DMS79 (cell line): ENCODE data around the gene PLXNB2.

Experiments
- DNase-seq: peaks from one replicate; lab custom pipeline; 2025; lab: John Stamatoyannopoulos, UW

The PLXNB2 gene

DNA sequence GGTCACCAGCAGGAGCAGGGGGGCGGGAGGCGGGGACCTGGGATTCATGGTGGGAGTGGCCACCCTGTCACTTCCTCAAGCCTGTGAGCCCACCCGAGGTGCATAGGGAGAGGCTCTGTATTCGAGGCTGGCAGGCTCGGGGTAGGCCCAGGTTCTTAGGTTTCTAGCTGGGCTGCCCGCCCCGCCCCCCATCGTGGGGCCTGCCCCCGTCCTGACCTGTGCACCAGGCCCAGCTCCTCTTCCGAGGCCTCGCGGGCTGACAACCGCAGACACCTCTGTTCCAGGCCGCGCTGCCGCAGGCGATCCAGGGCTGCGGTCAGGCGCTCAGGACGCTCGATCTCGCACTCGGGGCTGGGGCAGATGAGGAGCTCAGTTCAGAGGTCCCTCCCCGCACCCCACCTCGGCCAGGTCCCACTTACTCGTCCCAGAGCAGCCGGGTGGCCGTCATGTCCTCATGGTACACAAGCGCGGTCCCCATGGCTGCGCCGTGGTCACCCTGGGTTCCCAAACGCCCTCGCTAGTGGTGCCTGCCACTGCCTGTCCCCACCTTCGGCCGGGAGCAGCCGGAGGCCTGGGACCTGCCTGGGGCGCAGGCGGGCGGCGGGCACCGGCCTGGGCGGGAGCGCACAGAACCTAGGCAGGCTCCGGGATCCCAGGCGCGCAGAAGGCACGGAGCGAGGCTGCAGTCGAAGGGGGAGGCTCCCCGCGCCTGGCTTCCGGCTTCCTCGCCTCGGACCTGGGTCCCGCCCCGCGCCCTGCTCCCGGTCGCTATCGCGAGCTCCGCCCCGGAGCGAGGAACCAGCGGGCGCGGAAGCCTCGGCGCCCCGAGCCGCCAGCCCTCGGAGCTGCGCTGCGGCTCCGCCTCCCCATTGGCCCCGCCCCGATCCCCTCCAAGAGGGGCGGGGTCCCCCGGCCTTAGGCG lies 56.6 kb downstream of the PLXNB2 start, which contains the start of gene HDAC10:
TSS of gene HDAC10 (minus strand) at position 711 of the 922 bp plus-strand sequence. CDS start at position 478, 233 bp downstream.
- DNase-seq: no peak

DNA sequence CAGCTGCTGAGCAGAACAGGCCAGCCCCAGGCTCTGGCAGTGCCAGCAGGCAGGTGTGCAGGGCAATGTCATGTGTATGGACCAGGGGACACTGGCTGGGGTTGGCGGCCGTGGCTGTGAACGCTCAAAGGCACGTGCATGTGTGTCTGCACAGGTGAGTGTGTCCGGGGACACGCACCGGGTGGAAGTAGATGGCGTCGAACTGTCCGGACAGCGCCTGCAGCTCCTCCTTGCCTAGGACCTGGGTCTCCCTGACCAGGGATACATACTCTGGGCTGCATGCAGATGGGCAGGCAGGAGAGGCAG lies 57.2 kb downstream of the PLXNB2 start:
- DNase-seq: no peak

DNA sequence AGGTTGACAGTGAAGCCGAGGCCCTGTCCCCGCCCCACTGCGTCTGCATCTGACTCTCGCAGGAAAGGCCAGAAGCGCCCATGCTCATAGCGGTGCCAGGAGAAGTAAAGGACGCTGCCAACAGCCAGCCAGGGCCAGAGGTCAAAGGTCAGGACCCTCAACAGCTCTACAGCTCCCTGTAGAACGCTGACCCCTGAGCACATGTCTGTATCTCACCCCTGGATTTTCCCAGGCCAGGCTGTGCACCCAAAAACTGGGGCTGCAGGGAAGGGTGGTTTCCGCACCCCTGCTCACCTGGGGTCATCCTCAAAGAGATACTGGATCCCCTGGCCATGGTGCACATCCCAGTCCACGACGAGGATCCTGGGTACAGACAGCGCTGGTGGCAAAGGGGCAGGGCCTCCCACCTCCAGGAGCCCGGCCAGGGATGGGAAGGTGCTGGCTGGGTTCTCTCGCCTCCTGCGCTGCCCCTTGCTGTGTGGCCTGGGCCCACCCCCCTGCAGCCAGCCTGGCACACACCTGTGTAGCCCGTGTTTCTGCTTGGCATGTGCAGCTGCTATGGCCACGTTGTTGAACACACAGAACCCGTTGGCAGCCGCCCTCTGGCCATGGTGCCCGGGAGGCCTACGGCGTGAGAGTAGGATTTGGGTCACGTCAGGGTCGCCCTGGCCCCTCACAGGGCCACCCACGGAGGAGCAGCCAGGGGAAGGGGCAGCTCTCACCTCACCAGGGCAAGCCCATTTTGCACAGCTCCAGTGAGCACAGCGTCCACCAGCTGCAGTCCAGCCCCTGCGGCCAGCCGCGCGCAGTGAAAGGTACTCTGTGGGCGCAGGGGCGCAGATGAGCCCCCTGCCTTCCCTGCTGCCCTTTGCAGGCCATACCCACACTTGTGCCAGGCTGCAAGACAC lies 57.9 kb downstream of the PLXNB2 start:
- DNase-seq: no peak

DNA sequence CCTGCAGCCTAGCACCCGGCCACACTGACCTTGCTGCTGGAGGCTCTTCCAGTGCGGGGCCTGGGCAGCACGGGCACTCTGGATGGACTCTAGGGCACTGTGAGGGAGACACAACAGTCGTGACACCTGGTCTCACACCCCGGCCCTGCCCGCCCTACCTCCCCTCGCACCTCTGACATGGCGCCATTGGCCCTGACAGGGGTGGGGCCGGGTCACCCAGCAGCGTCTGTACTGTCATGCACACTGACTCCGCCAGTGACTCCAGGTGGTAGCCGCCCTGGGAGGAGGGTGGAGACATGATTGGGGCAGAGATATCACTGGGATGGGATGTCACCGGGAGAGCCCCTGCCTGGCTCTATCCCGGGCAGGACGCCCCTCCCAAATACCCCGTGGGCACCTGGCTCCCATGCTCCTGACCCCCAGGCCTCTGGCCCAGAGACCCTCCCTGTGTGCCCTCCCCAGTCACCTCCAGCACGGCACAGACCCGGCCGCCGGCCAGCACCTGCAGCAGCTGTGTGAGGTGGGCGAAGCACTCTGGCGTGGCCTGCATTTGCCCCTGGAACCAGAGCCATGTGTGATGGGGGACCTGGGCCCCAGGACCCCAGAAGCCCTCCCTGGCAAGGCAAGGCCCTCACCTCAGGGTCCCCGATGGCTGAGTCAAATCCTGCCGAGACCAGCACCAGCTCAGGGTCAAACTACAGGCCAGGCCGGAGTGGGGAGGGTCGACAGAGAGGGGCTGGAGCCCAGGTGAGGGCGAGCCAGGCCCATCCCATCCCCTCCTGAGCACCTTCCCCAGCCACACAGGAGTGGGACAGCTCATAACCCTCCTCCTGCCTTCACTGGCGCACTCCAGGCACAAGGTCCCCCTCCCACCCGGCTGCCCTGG lies 59.0 kb downstream of the PLXNB2 start:
- DNase-seq: no peak

DNA sequence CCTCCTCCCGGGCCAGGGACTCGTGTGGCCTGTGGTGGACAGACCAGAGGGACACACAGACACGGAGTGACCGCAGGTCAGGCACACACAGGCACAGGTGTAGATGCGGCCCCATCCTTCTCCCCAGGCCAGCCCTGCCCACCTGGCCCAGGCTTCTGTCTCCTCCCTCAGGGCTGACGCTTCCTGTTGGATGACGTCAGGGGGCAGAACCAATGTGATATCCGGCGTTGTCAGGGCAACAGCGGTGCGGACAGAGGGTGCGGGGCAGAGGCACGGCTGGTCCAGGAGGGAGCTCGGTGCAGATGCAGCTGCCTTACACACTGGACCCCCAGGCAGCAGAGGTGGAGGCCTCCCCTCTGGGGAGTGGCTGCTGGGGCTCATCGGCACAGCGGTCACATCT lies 59.7 kb downstream of the PLXNB2 start:
- no peak for DNase-seq

DNA sequence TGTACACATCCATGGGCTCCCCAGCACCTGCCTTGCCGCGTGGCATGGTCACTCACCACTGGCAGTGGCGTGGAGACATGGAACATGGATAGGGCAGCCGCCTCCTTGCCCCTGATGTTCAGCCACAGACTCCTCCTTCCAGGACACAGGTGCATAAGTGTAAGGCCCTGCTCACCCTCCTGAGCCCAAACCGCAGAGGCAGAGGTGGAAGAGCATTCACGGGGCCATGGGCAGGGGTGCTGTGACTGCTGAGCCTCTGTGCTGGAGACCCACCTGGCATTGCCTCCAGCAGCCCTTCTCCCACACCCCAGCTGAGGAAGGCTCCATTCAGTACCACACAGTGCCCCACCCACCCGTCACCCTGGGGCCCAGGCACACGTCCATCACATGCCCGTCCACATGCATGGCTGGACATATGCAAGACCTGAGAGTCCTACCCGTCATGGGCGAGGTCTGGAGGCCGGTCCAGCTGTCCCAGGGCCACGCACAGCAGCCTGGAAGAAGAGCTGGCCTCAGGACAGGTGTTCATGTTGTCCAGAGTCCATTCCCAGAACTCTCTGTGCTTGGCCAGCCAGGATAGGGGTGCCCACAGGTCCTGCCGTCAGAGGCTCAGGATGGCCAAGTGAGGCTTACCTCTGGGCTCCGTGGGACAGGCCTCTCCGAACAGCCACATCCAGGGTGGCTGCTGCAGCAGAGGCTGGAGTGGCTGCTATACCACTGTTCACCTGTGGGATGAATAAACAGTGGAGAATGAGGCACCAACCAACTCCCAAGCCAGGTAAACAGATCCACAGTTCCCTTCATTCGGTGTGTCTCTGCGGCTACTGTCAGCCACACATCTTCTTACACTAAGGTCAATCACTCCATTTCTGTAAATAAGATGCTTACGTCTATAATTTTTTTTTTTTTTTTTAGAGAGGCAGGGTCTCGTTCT lies 60.9 kb downstream of the PLXNB2 start:
- no peak for DNase-seq

DNA sequence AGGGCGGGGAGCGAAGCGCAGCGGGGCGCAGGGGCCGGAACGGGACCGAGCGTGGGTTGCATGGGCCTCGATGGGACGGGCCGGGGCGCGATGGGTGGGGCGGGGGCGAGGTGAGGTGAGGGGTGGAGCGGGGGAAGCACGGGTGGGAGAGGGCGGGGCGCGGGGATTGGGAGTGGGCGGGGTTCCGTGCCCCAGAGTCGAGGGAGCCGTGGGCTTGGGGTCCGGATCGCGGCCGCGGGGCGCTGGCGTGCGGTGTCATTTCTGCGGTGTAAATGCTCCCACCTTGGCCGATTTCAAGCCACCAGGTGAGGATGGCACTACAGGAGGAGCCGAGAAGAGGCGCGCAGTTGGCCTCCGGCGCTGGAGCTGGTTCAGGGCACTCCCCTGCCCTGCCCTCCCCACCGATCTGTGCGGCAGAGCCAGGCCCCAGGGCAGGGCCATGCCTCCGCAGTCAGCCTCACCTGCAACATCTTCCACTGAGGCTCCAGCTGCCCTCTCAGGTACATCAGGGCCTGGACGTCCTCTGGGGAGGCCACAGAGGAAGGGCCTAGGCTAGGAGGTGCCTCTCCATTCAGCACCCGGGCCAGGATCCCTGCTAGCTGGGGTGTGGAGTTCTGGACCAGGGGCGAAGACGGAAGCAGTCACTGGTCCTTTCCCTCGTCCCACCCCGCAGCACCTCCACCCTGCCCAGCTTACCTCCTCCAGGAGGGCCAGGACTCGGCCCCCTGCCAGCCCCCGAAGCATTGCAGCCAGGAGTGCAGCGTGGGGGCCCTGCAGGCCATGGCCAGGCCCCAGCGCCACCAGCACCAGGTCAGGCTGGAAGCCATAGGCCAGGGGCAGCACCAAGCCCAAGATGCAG lies 62.0 kb downstream of the PLXNB2 start:
- DNase-seq: no peak

DNA sequence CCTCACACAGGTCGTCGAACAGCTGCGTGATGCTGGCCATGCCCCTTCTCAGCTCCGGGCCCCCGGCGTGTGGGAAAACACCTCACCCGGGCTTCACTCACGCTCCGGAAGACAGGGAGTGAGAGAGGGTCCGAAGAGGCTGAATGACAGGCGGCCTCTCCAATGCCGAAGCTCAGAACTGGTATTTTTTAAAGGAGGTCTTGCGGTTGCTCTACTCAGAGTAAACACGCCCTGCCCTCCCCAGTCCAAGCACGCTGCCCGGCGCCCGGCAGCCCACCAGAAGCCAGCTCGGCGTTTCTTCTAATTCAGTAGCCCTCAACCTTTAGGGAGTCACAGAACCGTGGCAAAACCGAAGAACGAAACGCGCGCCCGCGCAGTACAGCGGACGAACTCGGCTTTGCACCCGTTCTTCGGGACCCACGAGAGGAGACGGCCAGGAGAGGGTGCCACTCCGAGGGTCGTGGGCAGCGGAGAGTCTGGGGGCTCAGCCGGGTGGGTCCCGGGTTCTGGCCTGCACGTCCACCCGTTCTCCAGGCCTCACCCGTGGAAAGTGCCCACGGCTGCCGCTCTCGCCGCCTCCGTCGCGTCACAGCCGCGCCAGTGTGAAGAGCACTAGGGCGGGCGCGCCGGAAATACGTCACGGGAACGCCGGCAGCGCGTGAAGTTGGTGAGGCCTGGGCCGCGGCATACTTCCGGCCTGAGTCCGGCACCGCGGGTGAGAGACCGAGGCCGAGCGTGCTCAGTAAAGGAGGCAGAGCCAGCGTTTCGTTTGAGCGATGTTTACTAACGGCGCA lies 62.8 kb downstream of the PLXNB2 start, which contains the start of gene TUBGCP6:
TSS of gene TUBGCP6 (minus strand) at position 604 of the 794 bp plus-strand sequence. CDS start at position 40, 564 bp downstream.
- peak; percentile 33 for DNase-seq

DNA sequence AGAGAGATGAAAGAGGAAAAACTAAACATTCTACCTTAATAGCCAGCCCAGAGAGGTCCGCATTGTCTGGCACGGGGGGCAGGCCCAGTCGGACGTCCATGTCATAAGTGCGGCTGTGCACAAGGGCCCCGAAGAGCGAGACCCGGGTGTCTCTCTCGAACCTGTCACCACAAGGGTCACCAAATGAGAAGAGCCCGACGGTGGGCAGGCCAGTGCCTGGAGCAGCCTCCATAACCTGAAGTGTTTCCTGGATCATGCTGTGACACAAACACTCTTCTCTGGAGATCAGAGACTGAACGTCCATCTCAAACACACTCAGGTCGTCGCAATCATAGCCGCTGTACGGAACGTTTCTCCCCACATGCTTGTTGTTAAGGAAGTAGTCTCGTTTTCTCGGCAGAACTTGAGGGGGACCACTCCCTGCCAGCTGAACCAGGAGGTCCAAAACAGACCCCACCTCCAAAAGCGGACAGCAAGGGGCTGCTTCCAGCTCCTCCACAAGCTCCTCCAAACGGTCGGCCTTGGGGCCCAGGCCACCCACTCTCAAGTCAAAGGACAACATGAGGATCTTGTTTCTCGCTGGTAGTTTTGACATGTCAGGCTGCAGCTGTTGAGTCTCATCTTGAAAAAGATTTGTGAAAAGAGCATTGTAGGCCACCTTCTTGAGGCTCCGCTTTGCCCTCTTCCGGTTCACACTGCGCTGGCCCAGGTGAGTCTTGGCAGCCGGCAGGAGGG lies 63.6 kb downstream of the PLXNB2 start:
- no peak for DNase-seq

DNA sequence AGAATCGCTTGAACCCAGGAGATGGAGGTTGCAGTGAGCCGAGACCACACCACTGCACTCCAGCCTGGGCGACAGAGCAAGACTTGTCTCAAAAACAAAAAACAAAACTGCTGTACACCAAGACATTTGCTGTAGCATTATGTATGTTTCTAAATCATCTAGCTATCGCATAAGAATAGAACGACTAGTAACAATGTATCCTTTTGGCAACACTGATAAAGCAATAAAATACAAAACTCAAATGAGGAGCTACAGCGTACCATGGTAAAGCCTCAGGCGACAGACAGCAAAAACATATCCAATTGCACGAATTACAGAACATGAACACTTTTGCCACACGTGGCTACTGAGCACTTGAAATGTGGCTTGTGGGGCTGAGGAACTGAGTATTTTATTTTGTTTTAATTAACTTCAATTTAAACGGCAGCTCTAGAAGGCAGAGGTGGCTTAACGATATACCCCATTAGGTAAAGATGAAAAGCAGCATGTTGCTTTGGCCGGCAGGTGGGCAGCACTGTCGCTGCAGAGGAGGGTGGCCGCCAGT lies 65.0 kb downstream of the PLXNB2 start:
- DNase-seq: no peak

DNA sequence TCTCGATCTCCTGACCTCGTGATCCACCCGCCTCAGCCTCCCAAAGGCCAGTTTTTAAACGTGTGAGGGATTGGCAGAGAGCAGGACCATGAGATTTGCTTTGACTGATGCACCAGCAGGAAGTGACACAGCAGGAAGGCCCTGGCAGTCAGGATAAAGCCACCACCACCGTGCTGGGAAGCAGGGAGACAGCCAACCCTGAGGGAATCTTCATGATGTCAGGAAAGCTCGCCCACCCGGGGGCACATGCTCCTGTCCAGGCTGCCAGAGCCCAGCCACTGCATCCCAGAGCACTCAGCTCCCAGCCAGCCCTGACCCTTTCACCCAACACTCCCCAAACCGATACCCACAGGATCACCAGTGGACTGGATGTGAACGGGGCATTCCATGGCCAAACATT lies 68.7 kb downstream of the PLXNB2 start:
- DNase-seq: no peak

DNA sequence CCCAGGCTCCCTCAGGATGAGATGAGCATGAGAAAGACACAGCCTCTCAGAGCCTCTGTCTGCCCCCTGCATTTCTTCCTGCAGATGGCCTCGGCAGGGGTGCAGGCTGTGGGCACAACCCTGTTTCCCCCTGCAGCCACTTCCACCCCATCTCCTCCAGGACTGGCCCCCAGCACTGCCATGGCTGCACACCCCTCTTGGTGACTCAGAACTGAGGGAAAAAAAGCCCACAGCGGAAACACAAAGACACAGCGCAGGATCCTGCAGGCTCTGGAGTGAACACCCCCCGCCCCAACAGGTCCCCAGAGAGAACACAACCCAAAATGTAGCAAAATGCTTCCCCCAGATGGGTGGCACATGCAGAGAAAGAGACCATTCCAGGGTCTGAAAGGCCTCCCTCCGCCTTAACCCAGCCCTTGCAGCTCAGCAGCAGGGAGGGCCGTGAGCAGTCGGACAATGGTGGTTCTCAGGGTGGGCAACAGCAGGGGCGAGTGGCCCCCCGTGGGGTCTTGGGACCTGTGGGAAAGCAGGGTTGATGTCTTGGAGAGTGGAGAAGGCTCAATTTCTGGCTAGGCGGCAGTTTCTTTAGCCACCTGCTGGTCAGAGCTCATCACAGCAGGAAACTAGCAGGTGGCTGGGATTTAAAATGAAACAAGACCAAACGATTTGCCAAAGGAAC lies 70.6 kb downstream of the PLXNB2 start:
- DNase-seq: no peak

DNA sequence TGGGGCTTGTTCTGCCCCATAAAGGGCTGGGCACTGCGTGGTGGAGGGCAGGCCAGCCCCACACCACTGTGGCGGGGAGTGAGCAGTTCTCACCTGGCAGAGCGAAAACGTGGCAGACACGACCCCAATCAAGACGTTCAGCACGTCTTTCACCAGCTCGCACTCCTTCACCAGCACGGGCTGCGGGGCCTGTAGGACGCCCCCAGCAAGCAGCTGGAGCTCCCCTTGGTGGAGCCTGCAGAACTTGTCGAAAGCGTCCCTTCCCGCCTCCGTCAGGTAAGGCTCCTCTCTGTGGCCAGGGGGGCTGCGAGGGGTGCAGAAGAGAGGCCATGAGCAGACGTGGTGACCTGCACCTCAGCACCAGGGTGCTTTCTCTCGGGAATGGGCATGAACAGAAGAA lies 74.2 kb downstream of the PLXNB2 start:
- no peak for DNase-seq

DNA sequence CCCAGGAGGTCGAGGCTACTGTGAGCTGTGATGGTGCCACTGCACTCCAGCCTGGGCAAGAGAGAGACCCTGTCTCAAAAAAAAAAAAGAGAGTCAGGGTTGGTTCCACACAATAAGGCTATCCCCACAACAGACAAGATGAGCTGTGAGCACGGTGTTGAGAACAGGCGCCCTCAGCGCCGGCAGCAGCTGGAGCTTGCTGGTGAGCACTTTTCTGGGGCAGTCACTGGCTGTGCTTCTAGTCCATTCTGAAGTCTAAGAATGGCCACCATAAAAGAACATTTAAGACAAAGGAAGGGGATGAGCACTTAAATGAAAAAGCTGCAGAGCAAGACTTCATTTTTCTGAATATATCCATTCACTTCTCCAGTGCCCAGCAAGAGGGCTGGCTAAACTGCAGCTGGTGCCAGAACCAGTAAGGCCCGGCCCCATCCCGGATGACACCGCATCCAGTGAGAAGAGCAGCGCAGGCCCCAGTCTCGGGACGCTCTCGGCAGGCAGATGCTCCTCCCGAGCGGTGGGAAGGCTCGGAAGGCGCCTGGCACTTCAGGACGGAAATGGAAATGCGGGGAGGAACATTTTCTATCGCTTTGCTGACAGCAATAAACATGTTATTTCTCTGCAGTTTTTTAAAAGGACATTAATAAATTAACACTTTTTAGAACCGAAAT lies 74.8 kb downstream of the PLXNB2 start:
- DNase-seq: no peak

DNA sequence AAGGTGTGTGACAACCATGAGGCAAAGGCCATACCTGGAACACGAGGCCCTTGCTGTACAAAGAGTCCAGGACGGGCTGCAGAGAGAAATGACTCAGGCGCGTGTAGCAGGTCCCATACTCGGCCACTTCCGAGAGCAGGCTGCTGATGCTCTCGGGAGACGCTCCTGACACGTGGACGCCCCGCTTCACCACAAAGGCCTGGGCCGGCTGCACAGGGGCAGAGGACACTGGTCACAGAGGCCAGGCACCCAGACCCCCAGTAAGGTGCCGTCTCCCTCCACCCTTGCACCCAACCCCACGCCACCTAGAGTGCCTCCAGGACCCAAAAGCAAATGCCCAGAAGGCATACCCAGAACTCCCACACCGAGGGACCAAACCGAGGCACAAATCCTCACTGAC lies 78.1 kb downstream of the PLXNB2 start:
- no peak for DNase-seq

DNA sequence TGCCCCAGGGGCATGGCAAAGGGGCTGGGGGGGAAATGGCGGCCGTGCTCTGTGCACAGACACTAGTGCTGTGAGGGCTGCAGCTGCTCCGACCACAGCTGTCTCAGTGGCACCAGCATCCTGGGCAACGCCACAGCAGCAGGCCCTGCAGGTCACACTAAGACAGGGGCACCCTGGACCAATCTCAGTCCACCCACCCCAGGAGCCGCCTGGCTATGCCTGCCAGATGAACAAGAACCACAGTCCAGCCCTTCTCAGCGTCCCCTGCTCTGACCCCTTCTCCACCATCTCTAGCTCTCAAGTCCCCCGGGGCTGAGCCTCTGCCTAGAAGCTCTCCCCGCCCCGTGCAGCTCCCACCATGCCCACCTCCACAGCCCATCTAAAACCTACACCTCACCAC lies 79.1 kb downstream of the PLXNB2 start:
- no peak for DNase-seq
